GM12891 (cell line): Measurements from ENCODE around the gene NKAIN2.
"Not testable (repeated sequence)": the region's sequence is repeated elsewhere in the genome, so short reads cannot be mapped to it uniquely, and the experiment has no call there.

Experiments
- DNase-seq: peaks from one replicate; pipeline ENCODE4 v3.0.0; 2011; ENCODE audit warnings: low spot score; ENCODE audit not compliant: insufficient read length
- FAIRE-seq: peaks from 2 replicates; lab custom pipeline; 2011; peaks lifted over from hg19 to GRCh38; lab: Jason Lieb, UNC
- PAX5 ChIP-seq: IDR thresholded peaks from 2 replicates; pipeline ENCODE4 v1.6.1; 2011; ENCODE audit warnings: low read length, moderate library complexity, mild to moderate bottlenecking; ENCODE audit not compliant: insufficient read depth, severe bottlenecking
- POLR2A ChIP-seq: IDR thresholded peaks from 2 replicates; pipeline ENCODE4 v1.6.1; 2011; ENCODE audit warnings: low read depth, low read length, control low read depth
- POLR2AphosphoS5 ChIP-seq: IDR thresholded peaks from 2 replicates; pipeline ENCODE4 v1.6.1; 2011; ENCODE audit warnings: low read depth, low read length, control low read depth
- POU2F2 ChIP-seq: IDR thresholded peaks from 2 replicates; pipeline ENCODE4 v1.6.1; 2011; ENCODE audit warnings: low read depth, mild to moderate bottlenecking, control low read depth, low read length, moderate library complexity
- SPI1 ChIP-seq: IDR thresholded peaks from 2 replicates; pipeline ENCODE4 v1.6.1; 2011; ENCODE audit warnings: low read depth, low read length, control low read depth
- TAF1 ChIP-seq: IDR thresholded peaks from 2 replicates; pipeline ENCODE4 v1.6.1; 2011; ENCODE audit warnings: low read depth, low read length, control low read depth

The NKAIN2 gene

DNA sequence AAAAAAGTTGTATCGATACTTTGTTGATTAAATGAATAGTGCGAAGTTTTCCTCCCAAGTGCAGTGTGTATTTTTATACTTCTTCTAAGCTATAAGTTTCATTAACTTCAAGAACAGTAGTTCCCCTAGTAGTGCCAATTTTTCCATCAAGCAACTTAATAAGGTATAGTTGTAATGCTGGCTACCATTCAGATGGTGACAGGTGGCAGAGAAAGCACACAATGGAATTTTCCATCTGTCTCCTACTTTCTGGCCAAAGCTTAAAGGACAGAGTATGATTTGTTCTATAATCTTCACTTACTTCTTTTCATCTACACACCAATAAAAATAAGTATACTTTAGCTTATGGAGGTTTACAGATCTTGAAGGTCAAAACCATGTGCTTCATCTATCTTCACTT lies 431.1 kb downstream of the NKAIN2 start:
- TF ChIP-seq SPI1 (no peak), POLR2A (no peak), PAX5 (no peak), POLR2AphosphoS5 (no peak), TAF1 (no peak), POU2F2 (no peak)
- FAIRE-seq, result no peak

DNA sequence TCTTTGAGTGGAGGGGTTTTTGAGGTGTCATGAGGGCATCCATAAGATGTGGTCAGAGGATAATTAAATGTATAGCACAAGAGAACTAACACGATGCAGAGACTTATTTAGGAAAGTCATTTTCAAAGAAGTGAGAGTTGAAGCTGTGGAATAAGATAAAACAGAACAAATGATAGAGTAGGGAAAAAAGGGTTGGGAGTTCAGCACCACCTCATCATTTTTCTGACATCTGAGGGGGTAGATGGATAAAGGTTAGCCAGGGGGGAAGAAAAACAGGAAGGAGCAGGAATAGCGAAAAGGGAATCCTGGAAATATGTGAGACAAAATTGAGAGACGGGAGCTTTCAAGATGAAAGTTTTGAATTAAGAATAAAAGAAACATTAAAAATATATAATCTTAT lies 434.2 kb downstream of the NKAIN2 start:
- FAIRE-seq (no peak), DNase-seq (no peak)
- TF ChIP-seq PAX5 (no peak), TAF1 (no peak), SPI1 (no peak)

More for the DNA sequence above, 431.1 kb downstream of the NKAIN2 start:
- DNase-seq, result no peak

DNA sequence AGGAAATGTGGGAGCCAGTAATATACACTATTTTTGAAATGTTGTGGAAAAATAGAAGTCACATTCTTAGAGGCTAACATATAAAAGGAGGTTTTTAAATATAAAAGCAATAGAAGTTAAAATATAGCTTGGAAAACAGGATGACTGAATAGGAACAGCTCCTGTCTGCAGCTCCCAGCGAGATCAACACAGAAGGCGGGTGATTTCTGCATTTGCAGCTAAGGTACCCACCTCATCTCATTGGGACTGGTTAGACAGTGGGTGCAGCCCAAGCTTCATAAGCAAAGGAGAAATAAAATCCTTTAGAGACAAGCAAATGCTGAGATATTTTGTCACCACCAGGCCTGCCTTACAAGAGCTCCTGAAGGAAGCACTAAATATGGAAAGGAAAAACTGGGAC lies 434.7 kb downstream of the NKAIN2 start:
- not testable (repeated sequence) for DNase-seq, FAIRE-seq

DNA sequence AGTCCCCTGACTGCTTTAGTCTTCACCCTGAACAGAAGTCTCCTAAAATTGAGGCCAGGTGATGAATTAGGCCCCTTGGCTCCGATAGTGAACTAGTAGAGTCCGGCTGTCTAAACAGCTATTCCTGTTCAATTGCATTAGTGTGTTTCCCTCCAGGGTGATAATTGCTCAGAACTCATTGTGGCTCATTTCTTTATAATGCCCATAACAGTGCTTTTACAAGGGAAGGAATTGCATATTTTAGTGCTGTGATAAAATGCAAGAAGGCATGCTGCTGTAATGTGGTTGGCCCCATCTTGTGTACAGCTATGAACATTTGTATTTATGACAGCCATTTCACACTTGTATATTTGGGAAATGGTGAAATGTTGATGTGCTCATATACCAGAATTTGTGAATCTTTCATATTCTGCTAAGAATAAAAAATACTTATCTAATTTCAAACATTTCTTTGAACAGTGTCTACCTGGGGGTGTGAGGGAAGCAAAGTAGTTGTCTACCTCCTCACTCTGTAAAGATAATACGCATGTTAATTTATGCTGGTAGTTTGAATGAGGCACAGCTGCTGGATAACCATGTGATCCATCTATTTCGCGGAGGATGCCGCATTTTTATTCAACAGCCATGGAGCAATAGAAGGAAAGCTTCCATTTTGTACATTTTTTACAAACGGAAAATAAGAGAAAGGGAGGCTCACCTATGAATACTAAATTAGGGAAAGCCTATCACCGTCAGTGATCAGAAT lies 451.4 kb downstream of the NKAIN2 start:
- DNase-seq (no peak), FAIRE-seq (no peak)
- no peak for TF ChIP-seq POLR2AphosphoS5
- TF ChIP-seq PAX5, result no peak
- TF ChIP-seq POLR2A, result no peak
- TF ChIP-seq SPI1, result no peak
- no peak for TF ChIP-seq TAF1
- TF ChIP-seq POU2F2, result no peak

DNA sequence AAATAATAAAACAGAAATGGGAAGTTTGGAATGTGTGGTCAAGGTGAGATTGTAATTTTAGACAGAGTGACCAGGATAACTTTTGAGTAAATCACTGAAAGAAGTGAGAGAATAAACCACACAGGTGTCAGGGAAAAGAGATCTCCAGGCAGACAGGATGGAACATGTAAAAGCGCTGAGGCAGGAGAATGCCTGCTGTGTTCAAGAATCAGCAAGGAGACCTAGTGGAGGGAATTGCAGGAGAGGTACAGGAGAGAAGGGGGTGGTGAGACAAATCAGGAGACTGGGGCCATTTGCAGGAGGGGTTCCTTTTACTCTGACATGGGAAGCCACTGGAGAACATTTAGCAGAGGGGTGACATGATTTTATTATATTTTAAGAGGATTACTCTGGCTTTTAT lies 456.7 kb downstream of the NKAIN2 start:
- FAIRE-seq, result no peak
- no peak for DNase-seq
- TF ChIP-seq POU2F2, result no peak
- no peak for TF ChIP-seq PAX5
- TF ChIP-seq POLR2AphosphoS5, result no peak
- no peak for TF ChIP-seq POLR2A
- no peak for TF ChIP-seq SPI1
- TF ChIP-seq TAF1, result no peak

DNA sequence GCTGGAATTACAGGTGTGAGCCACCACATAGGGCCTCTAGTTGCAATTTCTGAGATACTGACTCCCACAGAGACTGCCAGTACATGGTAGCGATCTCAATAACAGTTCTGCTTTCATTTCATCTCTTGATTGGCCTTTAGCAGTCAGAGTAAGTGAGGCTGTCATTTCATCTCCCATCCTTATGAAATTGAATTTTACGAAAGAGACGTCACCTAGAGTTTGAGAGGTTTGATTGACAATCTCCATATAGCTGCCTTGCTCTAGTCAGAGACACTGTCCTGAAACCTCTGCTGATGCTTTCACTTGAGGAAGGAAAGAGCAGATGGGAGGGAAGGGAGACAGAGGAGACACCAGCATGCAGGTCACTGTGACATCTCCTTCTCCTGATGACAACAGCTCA lies 466.1 kb downstream of the NKAIN2 start:
- DNase-seq (no peak), FAIRE-seq (no peak)
- TF ChIP-seq PAX5 (no peak), TAF1 (no peak), POLR2AphosphoS5 (no peak)

DNA sequence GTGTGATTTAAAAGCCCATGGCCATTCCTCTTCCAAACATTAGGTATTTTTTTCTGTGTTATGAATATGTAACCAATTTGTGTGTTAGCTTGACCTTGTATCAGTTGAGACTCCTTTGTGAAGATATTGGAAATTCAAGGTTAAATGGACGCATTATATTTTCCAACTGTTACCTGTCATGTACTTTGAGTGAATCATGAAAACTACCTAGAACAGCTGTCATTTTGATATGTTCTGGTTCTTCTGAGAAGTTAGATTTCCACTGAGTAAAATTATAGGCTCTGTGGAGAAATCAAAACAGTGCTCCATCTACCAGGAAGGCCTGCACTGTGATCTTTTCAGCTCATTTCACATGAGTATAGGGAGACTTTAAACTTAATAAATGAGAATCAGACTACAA lies 470.0 kb downstream of the NKAIN2 start:
- DNase-seq (no peak), FAIRE-seq (no peak)
- TF ChIP-seq PAX5, result no peak
- no peak for TF ChIP-seq POU2F2
- TF ChIP-seq POLR2A, result no peak
- TF ChIP-seq SPI1, result no peak
- no peak for TF ChIP-seq POLR2AphosphoS5
- TF ChIP-seq TAF1, result no peak

DNA sequence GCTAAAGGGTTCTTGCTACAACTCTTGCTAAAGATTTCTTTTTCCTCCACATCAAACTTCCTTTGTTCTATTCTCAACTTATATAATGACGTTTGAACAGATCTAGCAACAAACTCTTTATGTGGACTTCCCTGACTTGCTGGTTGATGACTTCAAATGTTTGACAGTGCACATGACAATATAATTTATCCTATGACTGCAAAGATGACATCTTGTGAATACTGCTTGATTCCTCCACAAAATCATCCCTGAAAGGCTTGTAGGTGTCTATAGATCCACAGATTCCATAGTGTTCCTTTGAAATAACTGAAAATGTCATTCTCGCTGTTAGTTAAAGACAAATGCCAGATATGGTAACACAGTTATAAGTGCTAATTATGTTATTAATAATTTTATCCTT lies 478.9 kb downstream of the NKAIN2 start:
- no peak for DNase-seq
- TF ChIP-seq TAF1, result no peak
- TF ChIP-seq POLR2A, result no peak
- TF ChIP-seq PAX5, result no peak
- no peak for TF ChIP-seq POLR2AphosphoS5
- no peak for TF ChIP-seq SPI1
- TF ChIP-seq POU2F2, result no peak
- no peak for FAIRE-seq

DNA sequence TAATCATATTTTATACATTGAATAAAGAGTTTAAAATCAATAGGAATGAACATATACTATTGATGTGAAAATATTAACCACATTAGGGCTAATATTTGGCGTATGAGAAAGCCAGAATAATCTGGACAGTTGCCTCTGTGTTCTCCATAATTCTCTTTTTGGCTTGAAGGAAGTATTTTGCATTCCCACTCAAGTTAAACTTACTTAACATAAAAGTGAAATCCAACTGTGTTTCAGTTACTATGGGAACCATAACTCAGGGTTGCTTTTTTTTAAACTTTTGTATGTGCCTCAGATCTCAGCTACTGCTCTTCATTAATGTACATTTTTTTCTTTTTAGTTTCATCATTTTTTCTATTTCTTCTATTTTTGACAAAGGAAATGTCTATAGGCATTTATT lies 479.8 kb downstream of the NKAIN2 start:
- TF ChIP-seq TAF1 (no peak), POU2F2 (no peak), POLR2A (no peak), POLR2AphosphoS5 (no peak), PAX5 (no peak), SPI1 (no peak)
- no peak for DNase-seq
- no peak for FAIRE-seq

DNA sequence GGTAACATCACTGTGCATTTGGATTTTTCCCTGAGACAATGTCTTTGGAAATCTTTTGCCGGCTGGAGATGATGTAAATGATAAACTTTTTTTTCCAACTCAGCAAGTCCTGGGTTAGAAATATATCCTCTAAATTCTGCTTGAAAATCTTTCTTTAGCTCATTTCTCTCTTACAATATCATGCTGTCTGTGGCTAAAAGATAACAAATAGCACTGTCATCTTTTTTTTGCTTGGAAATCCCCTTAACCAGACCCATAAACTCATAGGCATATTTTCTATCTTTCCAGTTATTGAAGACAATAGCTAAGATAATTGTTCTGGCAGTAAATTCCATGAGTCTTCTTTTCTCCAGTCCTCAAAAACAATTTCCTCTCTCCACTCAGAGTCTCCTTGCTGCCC lies 481.5 kb downstream of the NKAIN2 start:
- DNase-seq, result no peak
- no peak for TF ChIP-seq POLR2A
- no peak for TF ChIP-seq PAX5
- no peak for TF ChIP-seq TAF1
- no peak for TF ChIP-seq POLR2AphosphoS5
- TF ChIP-seq POU2F2, result no peak
- no peak for TF ChIP-seq SPI1
- FAIRE-seq, result no peak
